Endothelial cell of umbilical vein (primary cell): ENCODE results near the gene SCAPER. TPM values are rescaled to one million over a fixed set of nuclear protein-coding genes. Genes with fewer than 3 reads are reported as not detected.

Experiments
- BruUV-seq: library from RNA; stranded (reverse); fragments of 400-500 nt; replicated peaks from 2 replicates; lab custom pipeline; 2021; lab: Mats Ljungman, UMichigan
- CTCF ChIA-PET: fragments of 300-600, 350-600 bp; sonication (Branson Sonifier 250); formaldehyde crosslinking; loops from one replicate; lab custom pipeline; 2021; ENCODE audit warnings: antibody characterized with exemption, inconsistent platforms; lab: Charles Lee
- POLR2A ChIA-PET: fragments of 300-600, 350-600 bp; sonication (Branson Sonifier 250); formaldehyde crosslinking; loops from one replicate; lab custom pipeline; 2021; ENCODE audit warnings: antibody characterized with exemption, inconsistent platforms; lab: Charles Lee
- DNase-seq: peaks from one replicate; pipeline ENCODE4 v3.0.0-alpha.2; 2011; ENCODE audit warnings: low read depth, low spot score
- FAIRE-seq: peaks from 2 replicates; lab custom pipeline; 2011; peaks lifted over from hg19 to GRCh38; lab: Jason Lieb, UNC
- H2AFZ ChIP-seq: 2 replicates; pipeline ENCODE4 v1.6.0; 2012; ENCODE audit warnings: low read depth, low read length, control low read depth, inconsistent platforms
- H3K27ac ChIP-seq: 2 replicates; pipeline ENCODE4 v1.5.1; 2011; ENCODE audit warnings: low read depth, mild to moderate bottlenecking, control low read depth, low read length, moderate library complexity; ENCODE audit not compliant: insufficient read depth
- H3K27me3 ChIP-seq, 2 experiments: 2 replicates each; pipeline versions ENCODE4 v1.6.0 to v1.6.1; 2011; ENCODE audit warnings: low read length in 2 of 2, mixed read lengths in 1 of 2; ENCODE audit not compliant: control insufficient read depth in 2 of 2, insufficient read depth in 2 of 2
- H3K36me3 ChIP-seq, 2 experiments: 2 replicates in 1 of 2; 3 replicates in 1 of 2; pipeline ENCODE4 v1.5.1; 2011; ENCODE audit warnings: low read length in 2 of 2, mild to moderate bottlenecking in 1 of 2, moderate library complexity in 1 of 2; ENCODE audit not compliant: control insufficient read depth in 2 of 2, insufficient read depth in 2 of 2; ENCODE audit errors: extremely low read depth in 1 of 2
- H3K4me1 ChIP-seq: 3 replicates; pipeline ENCODE4 v1.5.1; 2011; ENCODE audit warnings: mild to moderate bottlenecking, low read length; ENCODE audit not compliant: control insufficient read depth, insufficient read depth; ENCODE audit errors: extremely low read depth
- H3K4me2 ChIP-seq: 2 replicates; pipeline ENCODE4 v1.6.1; 2011; ENCODE audit warnings: low read length, control low read depth, mixed read lengths; ENCODE audit not compliant: insufficient read depth
- H3K4me3 ChIP-seq, 3 experiments: fragments of 200-600 bp in 1 of 3; sonication (generic), shearing (Covaris generic) in 1 of 3; replicated peaks in 1 of 3; 2 replicates each; pipeline ENCODE4 v1.5.1; 2011 to 2016; ENCODE audit warnings: control low read depth in 3 of 3, low read length in 3 of 3, mild to moderate bottlenecking in 2 of 3, inconsistent platforms in 1 of 3, low read depth in 1 of 3, moderate library complexity in 1 of 3; ENCODE audit not compliant: insufficient read depth in 1 of 3
- H3K79me2 ChIP-seq: 2 replicates; pipeline ENCODE4 v1.6.0; 2012; ENCODE audit warnings: low read length, inconsistent platforms; ENCODE audit not compliant: control insufficient read depth, insufficient read depth
- H3K9ac ChIP-seq: replicated peaks from 2 replicates; pipeline ENCODE3; 2011; ENCODE audit warnings: low read length, control low read depth; ENCODE audit not compliant: insufficient read depth; ENCODE audit errors: extremely low read depth
- H3K9me1 ChIP-seq: replicated peaks from 3 replicates; pipeline ENCODE4 v1.6.0; 2011; ENCODE audit warnings: mild to moderate bottlenecking, low read length; ENCODE audit not compliant: control insufficient read depth, insufficient read depth; ENCODE audit errors: extremely low read depth
- H3K9me3 ChIP-seq: replicated peaks from 2 replicates; pipeline ENCODE4 v1.5.1; 2012; ENCODE audit warnings: low read length, inconsistent platforms; ENCODE audit not compliant: control insufficient read depth, insufficient read depth
- H4K20me1 ChIP-seq: replicated peaks from 2 replicates; pipeline ENCODE3; 2011; ENCODE audit warnings: mild to moderate bottlenecking, low read length; ENCODE audit not compliant: control insufficient read depth, insufficient read depth; ENCODE audit errors: extremely low read depth
- CTCF ChIP-seq, 2 donors: IDR thresholded peaks; 1 replicate in 1 of 2; 2 replicates in 1 of 2; pipeline ENCODE4 v1.5.1; 2011; ENCODE audit warnings: low read length in 2 of 2, mild to moderate bottlenecking in 2 of 2, moderate library complexity in 2 of 2, control low read depth in 1 of 2, inconsistent platforms in 1 of 2, low read depth in 1 of 2; ENCODE audit not compliant: insufficient read depth in 1 of 2; ENCODE audit errors: extremely low read depth in 1 of 2
- EZH2 ChIP-seq: IDR thresholded peaks from 2 replicates; pipeline ENCODE4 v1.6.1; 2012; ENCODE audit warnings: borderline replicate concordance, low read depth, mild to moderate bottlenecking, moderate library complexity, low read length, inconsistent platforms; ENCODE audit not compliant: severe bottlenecking
- FOS ChIP-seq: IDR thresholded peaks from 2 replicates; pipeline ENCODE4 v1.6.1; 2011; ENCODE audit warnings: mild to moderate bottlenecking, low read length, moderate library complexity, borderline replicate concordance; ENCODE audit not compliant: insufficient read depth
- GATA2 ChIP-seq: IDR thresholded peaks from 2 replicates; pipeline ENCODE4 v1.7.0; 2011; ENCODE audit warnings: low read depth, mild to moderate bottlenecking, moderate library complexity, mixed read lengths, low read length; ENCODE audit not compliant: insufficient read length, insufficient read depth
- JUN ChIP-seq: IDR thresholded peaks from 2 replicates; pipeline ENCODE4 v1.6.1; 2011; ENCODE audit warnings: borderline replicate concordance, low read depth; ENCODE audit not compliant: insufficient read length, insufficient read depth
- MAX ChIP-seq: IDR thresholded peaks from 2 replicates; pipeline ENCODE4 v1.6.1; 2011; ENCODE audit not compliant: insufficient read depth, insufficient read length
- MYC ChIP-seq: IDR thresholded peaks from one replicate; pipeline ENCODE4 v1.6.1; 2011; ENCODE audit warnings: mild to moderate bottlenecking, low read depth, low read length
- POLR2A ChIP-seq: IDR thresholded peaks from 2 replicates; pipeline ENCODE4 v1.6.1; 2012; ENCODE audit warnings: low read depth, mild to moderate bottlenecking, control low read depth, low read length
- POLR2AphosphoS5 ChIP-seq: IDR thresholded peaks from 2 replicates; pipeline ENCODE4 v1.6.1; 2012; ENCODE audit warnings: low read depth, mild to moderate bottlenecking, control low read depth, low read length, moderate library complexity; ENCODE audit not compliant: insufficient read depth
- dilution Hi-C: fragments of 300-500 bp; cut with MboI; formaldehyde crosslinking; loops from one replicate; pipeline ENCODE4 v1.15.0; 2019; ENCODE audit warnings: low sequenced_read_pairs; ENCODE audit not compliant: extremely low pct_ligation_motif_present
- intact Hi-C: fragments of 100-400 bp; cut with micrococcal nuclease; formaldehyde crosslinking; loops from one replicate; pipeline ENCODE4 v1.10.0; 2022
- polyA plus RNA-seq, 4 experiments: library from polyadenylated mRNA; depleted of rRNA in 3 of 4; stranded (reverse) in 3 of 4; unstranded in 1 of 4; fragments of >200 nt; gene quantifications; 2 replicates each; pipeline versions ENCODE4 v1.2.1 to v1.2.3, GENCODE V29; 2011 to 2012; ENCODE audit warnings: missing spikeins in 1 of 4
- total RNA-seq: library from RNA; stranded (reverse); gene quantifications from 2 replicates; pipeline ENCODE4 v1.2.3, GENCODE V29; 2021

The SCAPER gene
- total and polyA plus RNA-seq, 2 donors (not counting 3 experiments of a cell fraction or from before 2014, with no cell fraction given), result 2.7 to 12.7 TPM

GRCh38 chr15:76868740-76869139, 36.4 kb downstream of the SCAPER start:
- Histone ChIP-seq H3K27ac (no peak overlapping the region), H2AFZ (no peak overlapping the region), H4K20me1 (no peaks in the 10 kb centered on the region), H3K4me2 (no peak overlapping the region), H3K4me3 (no peak overlapping the region), H3K36me3 (no peaks in the 10 kb centered on the region), H3K9me3 (no peaks in the 10 kb centered on the region), H3K9me1 (no peaks in the 10 kb centered on the region), H3K79me2 (no peaks in the 10 kb centered on the region), H3K27me3 (no peaks in the 10 kb centered on the region), H3K4me1 (no peaks in the 10 kb centered on the region), H3K9ac (no peak overlapping the region)
- ChIA-PET POLR2A (no interaction called here), CTCF (interaction anchor here (2.9 kb wide), 1 partner anchor 683 kb away, joined by 18 read pairs; no protein-coding TSS in a partner anchor)
- intact Hi-C loops (loop anchor here (10.0 kb wide), 1 partner anchor 524 kb away; no protein-coding TSS in a partner anchor), dilution Hi-C loops (no loop called here)
- no peak for DNase-seq
- FAIRE-seq, result no peak
- no peak for TF ChIP-seq FOS
- TF ChIP-seq MAX, result no peak
- no peak for TF ChIP-seq JUN
- TF ChIP-seq EZH2, result no peak
- TF ChIP-seq CTCF (IDR thresholded peaks at IDR 0.05; ENCODE audit: extremely low read depth in 1 of 2, insufficient read depth in 1 of 2, low read depth in 1 of 2, low read length in 2 of 2), result no peak
- TF ChIP-seq GATA2, result no peak
- no peak for TF ChIP-seq MYC
- no peak for TF ChIP-seq POLR2AphosphoS5
- TF ChIP-seq POLR2A, result no peak
- BruUV-seq, result no TSS peak
